ENCODE data around the gene NYAP1.
A peak's percentile ranks its signal among the peaks of the same experiment; 100 is the strongest.

NYAP1 gene

GRCh38 chr7:100483722-100484672, at the start of gene NYAP1 (continued):
- TF ChIP-seq, protein P1, sequence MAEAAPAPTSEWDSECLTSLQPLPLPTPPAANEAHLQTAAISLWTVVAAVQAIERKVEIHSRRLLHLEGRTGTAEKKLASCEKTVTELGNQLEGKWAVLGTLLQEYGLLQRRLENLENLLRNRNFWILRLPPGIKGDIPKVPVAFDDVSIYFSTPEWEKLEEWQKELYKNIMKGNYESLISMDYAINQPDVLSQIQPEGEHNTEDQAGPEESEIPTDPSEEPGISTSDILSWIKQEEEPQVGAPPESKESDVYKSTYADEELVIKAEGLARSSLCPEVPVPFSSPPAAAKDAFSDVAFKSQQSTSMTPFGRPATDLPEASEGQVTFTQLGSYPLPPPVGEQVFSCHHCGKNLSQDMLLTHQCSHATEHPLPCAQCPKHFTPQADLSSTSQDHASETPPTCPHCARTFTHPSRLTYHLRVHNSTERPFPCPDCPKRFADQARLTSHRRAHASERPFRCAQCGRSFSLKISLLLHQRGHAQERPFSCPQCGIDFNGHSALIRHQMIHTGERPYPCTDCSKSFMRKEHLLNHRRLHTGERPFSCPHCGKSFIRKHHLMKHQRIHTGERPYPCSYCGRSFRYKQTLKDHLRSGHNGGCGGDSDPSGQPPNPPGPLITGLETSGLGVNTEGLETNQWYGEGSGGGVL (tag by site-specific recombination; IDR thresholded peaks at IDR 0.05), result peak; percentile 69
- TF ChIP-seq ZNF521 (tag by site-specific recombination; IDR thresholded peaks at IDR 0.05) (no peak), KLF9 (tag by site-specific recombination; IDR thresholded peaks at IDR 0.05; ENCODE audit: low read depth) (peak; percentile 50), ZXDB (tag by site-specific recombination; IDR thresholded peaks at IDR 0.05) (no peak), ZBTB1 (tag by site-specific recombination; IDR thresholded peaks at IDR 0.05) (no peak), ZNF140 (tag by site-specific recombination; IDR thresholded peaks at IDR 0.05) (no peak), INSM2 (tag by site-specific recombination; IDR thresholded peaks at IDR 0.05) (no peak), KLF8 (tag by site-specific recombination; IDR thresholded peaks at IDR 0.05) (peak; percentile 58), ZNF585B (tag by site-specific recombination; IDR thresholded peaks at IDR 0.05) (no peak), HIC1 (tag by site-specific recombination; IDR thresholded peaks at IDR 0.05) (no peak), FEZF1 (tag by site-specific recombination; IDR thresholded peaks at IDR 0.05) (no peak), ZNF677 (tag by site-specific recombination; IDR thresholded peaks at IDR 0.05) (no peak), ZNF670 (tag by site-specific recombination; IDR thresholded peaks at IDR 0.05; ENCODE audit: low read depth) (no peak), ZNF558 (tag by site-specific recombination; IDR thresholded peaks at IDR 0.05) (no peak), ZNF843 (tag by site-specific recombination; IDR thresholded peaks at IDR 0.05) (no peak), SALL2 (tag by site-specific recombination; IDR thresholded peaks at IDR 0.05; ENCODE audit: borderline replicate concordance) (no peak), BCL6B (tag by site-specific recombination; IDR thresholded peaks at IDR 0.05) (no peak), ZNF837 (tag by site-specific recombination; IDR thresholded peaks at IDR 0.05) (no peak), ZNF501 (tag by site-specific recombination; IDR thresholded peaks at IDR 0.05) (no peak), ZNF624 (tag by site-specific recombination; IDR thresholded peaks at IDR 0.05) (no peak), ZFP69B (tag by site-specific recombination; IDR thresholded peaks at IDR 0.05) (no peak), ZBTB17 (tag by site-specific recombination; IDR thresholded peaks at IDR 0.05) (no peak), ZNF302 (tag by site-specific recombination; IDR thresholded peaks at IDR 0.05; ENCODE audit: low read depth) (no peak), ZNF223 (tag by site-specific recombination; IDR thresholded peaks at IDR 0.05) (no peak), ZNF610 (tag by site-specific recombination; IDR thresholded peaks at IDR 0.05; ENCODE audit: borderline replicate concordance) (no peak)
- TF ChIP-seq, protein P2, sequence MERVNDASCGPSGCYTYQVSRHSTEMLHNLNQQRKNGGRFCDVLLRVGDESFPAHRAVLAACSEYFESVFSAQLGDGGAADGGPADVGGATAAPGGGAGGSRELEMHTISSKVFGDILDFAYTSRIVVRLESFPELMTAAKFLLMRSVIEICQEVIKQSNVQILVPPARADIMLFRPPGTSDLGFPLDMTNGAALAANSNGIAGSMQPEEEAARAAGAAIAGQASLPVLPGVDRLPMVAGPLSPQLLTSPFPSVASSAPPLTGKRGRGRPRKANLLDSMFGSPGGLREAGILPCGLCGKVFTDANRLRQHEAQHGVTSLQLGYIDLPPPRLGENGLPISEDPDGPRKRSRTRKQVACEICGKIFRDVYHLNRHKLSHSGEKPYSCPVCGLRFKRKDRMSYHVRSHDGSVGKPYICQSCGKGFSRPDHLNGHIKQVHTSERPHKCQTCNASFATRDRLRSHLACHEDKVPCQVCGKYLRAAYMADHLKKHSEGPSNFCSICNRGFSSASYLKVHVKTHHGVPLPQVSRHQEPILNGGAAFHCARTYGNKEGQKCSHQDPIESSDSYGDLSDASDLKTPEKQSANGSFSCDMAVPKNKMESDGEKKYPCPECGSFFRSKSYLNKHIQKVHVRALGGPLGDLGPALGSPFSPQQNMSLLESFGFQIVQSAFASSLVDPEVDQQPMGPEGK (tag by site-specific recombination; IDR thresholded peaks at IDR 0.05), result peak; percentile 89
- TF ChIP-seq, protein P3, sequence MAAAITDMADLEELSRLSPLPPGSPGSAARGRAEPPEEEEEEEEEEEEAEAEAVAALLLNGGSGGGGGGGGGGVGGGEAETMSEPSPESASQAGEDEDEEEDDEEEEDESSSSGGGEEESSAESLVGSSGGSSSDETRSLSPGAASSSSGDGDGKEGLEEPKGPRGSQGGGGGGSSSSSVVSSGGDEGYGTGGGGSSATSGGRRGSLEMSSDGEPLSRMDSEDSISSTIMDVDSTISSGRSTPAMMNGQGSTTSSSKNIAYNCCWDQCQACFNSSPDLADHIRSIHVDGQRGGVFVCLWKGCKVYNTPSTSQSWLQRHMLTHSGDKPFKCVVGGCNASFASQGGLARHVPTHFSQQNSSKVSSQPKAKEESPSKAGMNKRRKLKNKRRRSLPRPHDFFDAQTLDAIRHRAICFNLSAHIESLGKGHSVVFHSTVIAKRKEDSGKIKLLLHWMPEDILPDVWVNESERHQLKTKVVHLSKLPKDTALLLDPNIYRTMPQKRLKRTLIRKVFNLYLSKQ (tag by site-specific recombination; IDR thresholded peaks at IDR 0.05; ENCODE audit: borderline replicate concordance), result no peak
- TF ChIP-seq, protein P4, sequence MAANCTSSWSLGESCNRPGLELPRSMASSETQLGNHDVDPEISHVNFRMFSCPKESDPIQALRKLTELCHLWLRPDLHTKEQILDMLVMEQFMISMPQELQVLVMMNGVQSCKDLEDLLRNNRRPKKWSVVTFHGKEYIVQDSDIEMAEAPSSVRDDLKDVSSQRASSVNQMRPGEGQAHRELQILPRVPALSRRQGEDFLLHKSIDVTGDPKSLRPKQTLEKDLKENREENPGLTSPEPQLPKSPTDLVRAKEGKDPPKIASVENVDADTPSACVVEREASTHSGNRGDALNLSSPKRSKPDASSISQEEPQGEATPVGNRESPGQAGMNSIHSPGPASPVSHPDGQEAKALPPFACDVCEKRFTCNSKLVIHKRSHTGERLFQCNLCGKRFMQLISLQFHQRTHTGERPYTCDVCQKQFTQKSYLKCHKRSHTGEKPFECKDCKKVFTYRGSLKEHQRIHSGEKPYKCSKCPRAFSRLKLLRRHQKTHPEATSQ (tag by site-specific recombination; IDR thresholded peaks at IDR 0.05), result no peak
